HK-2 (cell line): Measurements from ENCODE around the gene GMIP.

Source experiments
- DNase-seq: peaks from one replicate; pipeline ENCODE4 v3.0.0-alpha.2; 2018; ENCODE audit not compliant: unreplicated experiment

The GMIP gene

GRCh38 chr19:19657397-19657783 lies 13.9 kb upstream of the GMIP start:
- DNase-seq, result no peak

- DNase-seq, result no peak
These were observed 13.3 kb upstream of the GMIP start for GRCh38 chr19:19656451-19657396.

DNA sequence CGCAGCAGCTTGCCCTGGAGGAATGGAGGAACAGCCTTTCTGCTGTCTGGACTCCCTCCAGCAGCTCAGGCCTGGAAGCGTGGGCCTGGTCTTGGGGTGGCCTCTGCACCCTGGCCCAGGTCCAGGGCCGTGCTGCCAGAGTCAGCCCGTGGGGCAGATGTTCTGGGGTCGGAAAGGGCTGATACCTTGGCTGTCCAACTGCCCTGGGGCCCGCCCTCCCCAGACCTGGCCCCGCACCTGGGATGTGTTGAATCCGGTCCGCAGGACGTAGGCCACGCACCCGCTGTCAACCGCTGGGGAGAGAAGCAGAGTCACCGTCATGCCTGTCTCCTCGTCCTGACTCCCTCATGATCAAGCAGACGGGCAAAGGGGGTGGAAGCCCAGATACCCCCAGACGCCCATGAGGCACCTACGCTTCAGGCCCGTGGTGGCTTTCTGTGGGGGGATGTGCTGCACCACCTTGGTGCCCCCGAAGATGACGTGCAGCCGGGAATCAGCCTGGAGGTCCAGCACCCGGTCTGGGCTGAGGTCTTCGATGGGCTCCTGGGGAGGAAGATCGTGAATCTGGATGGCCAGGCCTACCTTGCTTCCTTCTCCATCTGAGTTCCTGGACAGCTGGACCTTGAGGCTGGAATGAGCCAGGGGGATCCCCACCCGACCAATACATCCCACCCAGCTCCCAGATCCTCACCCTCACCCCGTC lies 12.3 kb upstream of the GMIP start:
- no peak for DNase-seq

GRCh38 chr19:19655051-19655594 lies 11.7 kb upstream of the GMIP start:
- DNase-seq, result no peak

- DNase-seq, result no peak
These were observed 11.0 kb upstream of the GMIP start for GRCh38 chr19:19654441-19654840.

DNA sequence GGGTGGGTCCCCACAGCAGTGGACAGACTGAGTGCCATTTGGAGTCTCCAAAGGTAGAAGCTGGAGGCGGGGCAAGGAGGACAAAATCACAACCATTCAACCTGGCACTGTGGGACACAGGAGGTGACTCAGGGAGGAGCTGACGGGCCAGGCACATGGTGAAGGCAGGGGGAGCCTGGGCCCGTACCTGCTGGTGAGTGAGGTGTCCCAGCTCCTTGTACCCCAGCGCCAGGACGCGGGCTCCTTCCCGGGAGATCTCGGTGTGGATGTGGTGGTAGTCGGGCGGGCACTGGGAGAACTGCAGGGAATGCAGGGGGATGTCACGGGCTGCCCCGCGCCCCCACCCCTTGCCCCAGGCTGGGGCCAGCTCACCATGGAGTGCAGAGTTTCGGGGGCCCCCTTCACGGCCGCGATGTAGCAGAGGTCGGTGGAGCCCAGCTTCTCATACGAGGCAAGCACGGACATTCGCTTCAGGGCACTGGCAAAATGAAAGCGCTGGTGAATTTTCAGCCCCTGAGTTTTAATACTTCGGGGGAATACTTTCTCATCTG lies 10.2 kb upstream of the GMIP start:
- DNase-seq, result no peak

- DNase-seq, result no peak
These were observed 9.2 kb upstream of the GMIP start for GRCh38 chr19:19652482-19653295.

- DNase-seq, result no peak
These were observed 7.6 kb upstream of the GMIP start for GRCh38 chr19:19651076-19651475.

- DNase-seq, result no peak
These were observed 6.9 kb upstream of the GMIP start for GRCh38 chr19:19650331-19650730.

GRCh38 chr19:19649580-19649995 lies 6.1 kb upstream of the GMIP start:
- DNase-seq, result no peak

DNA sequence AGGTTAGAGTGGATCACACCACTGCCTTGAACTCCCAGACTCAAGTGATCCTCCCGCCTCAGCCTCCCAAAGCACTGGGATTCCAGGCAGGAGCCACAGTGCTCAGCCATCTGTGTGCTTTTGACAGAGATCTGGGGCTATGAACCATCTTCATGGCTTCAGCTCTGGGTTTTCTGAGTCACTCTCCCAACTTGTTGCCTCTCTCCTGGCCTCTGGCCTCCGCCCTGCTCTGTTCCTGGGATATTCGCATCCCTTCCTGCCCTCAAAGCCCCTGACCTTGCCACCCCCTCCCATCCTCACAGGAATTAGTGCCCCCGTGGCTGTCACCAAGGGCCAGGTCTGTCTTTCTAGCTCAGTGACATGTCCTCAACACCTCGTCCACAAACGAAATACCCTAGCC lies 5.7 kb upstream of the GMIP start:
- DNase-seq, result no peak

- DNase-seq, result no peak
These were observed 3.8 kb upstream of the GMIP start for GRCh38 chr19:19647037-19647835.

DNA sequence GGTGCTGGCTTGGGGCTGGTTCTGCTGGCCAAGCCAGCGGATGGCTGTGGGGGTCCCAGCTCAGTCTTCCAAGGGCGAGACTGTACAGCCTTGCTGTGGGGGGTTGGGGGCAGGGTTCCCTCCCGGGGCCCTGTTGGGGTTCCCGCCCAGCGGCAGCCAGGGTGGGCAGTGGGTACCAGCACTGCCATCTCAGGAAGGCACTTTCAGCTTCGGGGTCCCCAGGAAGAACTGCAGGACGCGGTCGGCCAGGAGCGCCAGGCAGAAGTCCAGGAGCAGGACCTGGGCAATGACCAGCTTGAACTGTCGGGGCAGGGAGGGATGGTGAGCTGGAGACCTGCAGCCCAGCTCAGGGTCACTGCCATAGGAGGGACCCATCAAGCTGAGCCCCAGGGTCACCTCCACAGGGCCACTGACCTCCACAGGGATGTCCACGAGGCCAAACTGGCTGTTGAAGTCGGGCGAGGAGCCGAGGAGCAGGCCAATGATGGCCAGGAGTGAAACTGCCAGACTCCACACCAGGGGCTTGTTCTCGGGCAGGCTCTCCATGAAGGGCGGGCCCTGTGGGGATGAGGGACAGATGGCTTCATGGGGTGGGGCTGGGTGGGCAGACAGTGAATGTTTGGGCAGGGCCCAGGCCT lies 1.9 kb upstream of the GMIP start:
- no peak for DNase-seq

DNA sequence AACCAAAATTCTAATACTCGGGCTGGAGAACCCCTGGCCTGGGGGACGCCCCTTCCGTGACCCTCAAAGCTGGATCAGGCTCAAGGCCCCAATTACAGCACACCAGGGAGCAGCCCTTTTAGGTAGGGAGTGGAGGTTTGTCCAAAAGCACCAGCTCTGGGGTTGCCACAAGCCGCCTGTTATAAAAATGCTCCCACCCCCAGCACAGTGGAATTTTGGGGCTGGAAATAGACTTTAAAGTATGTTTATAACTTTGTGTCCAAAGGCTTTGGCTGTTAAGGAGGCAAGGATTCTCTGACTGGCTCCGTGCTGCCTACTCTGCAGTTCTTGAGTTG lies 564 bp upstream of the GMIP start:
- DNase-seq, result no peak

DNA sequence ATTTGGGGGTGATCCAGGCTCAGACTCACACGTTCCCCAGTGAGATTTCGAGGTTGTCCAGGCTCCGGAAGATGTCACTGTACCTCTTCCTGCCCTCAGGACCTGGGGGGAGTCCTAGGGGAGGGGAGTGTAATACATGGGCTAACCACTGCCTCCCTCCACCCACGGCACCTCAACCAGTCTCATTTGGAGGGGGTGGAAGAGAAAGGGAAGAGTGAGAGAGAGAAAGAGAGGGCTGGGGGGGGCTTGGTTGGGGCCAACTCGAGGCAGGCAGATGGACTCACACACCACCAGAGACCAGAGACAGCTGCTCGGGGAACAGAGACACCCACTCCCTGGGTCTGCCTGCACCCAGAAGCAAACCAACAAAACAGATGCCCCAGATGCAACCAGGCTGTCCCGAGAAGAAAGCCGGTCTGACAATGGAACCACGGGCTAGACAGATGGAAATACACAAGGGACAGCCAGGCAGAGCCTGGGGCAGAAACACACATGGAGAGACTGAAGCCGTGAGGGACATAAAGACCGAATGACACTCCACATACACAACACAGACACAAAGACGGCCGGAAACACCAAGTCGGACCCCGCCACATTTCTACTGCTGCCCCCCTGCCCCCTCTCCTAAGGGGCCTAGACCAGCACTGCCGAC lies 825 bp downstream of the GMIP start:
- DNase-seq, result peak; percentile 20

DNA sequence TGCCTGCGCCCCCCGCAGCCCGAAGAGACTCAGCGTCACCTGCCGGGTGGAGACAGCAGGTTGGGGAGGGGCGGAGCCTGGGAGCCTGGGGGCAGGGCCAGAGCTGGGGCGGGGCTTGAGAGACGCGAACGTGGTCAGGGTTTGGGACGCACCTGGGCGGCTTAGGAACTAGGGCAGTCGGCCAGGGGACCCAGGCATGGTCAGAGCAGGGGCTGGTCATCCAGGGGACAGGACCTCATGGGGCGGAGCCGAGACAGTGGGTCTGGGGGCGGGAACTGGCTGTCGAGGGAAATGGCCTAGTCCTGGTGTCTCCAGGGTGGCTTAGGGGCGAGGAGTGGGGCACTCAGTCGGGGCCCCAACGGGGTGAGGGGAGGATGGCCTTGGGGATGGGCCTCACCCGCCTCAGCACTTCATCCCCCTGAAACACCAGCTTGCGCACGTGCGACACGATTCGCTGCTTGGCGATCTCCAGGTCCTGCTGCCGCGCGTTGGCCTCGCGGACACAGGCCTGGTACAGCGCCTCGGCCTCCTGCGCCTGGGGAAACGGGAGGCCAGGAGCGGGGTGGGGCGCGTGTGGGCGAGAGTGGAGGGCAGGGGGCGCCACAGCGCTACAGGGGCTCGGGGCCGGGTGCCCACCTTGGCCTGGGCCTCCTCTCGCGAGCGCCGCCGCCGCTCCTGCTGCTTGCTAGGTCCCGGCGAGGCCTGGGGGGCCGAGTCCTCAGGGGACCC lies 5.8 kb downstream of the GMIP start:
- no peak for DNase-seq

DNA sequence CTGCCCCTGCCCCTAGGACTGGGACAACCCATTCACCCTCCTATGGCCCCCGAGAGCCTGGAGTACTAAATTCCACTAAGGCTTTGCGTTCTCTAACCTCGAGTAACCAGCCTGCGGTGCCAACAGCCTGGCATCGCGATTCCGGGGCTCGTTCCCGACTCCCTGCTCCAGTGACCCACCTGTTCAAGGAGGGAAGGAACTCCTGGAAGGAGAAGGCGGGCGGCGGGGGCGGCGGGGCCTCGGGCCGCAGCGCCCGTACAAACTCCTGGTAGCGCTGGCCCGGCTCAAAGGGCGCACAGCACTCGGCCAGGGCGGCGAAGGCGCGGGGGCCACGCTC lies 6.3 kb downstream of the GMIP start:
- DNase-seq, result no peak

- no peak for DNase-seq
These were observed 6.8 kb downstream of the GMIP start for GRCh38 chr19:19636573-19637185.

DNA sequence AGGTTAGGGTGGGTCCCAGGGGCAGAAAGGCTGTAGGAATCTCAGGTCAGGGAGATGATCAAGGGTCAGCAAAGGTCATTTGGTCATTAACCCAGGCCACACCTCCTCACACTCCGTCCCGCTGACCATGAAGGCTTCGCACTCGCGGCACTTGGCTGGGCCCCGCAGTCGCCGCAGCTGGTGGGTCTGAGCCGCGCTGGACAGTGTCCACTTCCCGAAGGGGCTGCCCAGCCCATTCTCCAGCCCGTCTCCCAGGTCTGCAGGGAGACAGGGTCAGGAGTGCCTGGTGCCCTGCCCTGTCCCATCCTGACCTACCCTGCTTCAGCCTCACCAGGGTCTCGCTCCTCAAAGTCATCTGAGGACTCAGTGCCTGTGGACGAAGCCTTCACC lies 8.1 kb downstream of the GMIP start:
- DNase-seq, result no peak
